Pericardium fibroblast (primary cell): ENCODE results near the gene CARS1. TPM values are rescaled to one million over a fixed set of nuclear protein-coding genes. Genes with fewer than 3 reads are reported as not detected.

ENCODE experiments used
- total RNA-seq: library from RNA; depleted of rRNA; stranded (reverse); fragments of >200 nt; gene quantifications from 2 replicates; pipeline ENCODE4 v1.2.3, GENCODE V29; 2015

CARS1 gene
- total RNA-seq: 67.8 and 71.9 TPM in 2 replicates

DNA sequence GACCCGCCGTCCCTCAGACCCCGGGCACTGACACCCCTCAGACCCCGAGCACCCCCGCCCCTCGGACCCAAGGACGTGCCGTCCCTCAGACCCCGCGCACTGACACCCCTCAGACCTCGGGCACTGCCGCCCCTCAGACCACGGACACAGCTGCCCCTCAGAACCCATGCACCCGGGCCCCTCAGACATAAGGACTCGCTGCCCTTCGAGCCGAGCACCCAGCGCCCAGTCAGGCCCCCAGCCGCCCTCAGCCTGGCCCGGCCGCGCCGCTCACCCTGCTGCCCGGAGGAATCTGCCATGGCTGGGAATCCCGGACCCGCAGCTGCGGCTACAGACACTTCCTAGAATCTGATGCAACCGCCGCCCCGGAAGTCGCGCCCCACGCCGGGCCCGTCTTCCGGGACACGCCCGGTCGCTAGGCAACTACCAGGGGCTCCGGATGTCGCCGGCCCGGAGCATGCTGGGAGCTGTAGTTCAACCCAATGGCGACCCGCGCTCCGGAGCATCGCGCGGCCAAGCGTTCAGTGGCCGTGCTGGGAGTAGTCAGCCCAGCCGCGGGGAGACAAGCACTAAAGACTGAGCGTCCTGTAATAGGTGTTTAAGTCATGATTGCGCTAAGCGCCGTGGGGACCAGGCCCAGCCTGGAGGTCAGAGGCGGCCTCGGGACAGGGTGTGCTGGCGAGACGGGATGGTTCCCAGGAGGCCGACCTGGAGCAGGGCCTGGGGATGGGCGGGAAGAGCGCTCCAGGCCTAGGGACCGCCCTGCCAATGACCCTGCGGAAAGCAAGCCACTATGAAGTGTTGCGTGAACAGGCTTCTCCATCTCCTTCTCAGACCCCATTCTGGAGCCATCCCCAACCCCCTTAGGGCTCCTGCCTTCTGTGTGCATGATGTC, at the start of gene CARS1:
Gene CARS1 (minus strand): TSS at position 355 of the 895 bp plus-strand sequence. CDS start 56 bp downstream, at position 299.

DNA sequence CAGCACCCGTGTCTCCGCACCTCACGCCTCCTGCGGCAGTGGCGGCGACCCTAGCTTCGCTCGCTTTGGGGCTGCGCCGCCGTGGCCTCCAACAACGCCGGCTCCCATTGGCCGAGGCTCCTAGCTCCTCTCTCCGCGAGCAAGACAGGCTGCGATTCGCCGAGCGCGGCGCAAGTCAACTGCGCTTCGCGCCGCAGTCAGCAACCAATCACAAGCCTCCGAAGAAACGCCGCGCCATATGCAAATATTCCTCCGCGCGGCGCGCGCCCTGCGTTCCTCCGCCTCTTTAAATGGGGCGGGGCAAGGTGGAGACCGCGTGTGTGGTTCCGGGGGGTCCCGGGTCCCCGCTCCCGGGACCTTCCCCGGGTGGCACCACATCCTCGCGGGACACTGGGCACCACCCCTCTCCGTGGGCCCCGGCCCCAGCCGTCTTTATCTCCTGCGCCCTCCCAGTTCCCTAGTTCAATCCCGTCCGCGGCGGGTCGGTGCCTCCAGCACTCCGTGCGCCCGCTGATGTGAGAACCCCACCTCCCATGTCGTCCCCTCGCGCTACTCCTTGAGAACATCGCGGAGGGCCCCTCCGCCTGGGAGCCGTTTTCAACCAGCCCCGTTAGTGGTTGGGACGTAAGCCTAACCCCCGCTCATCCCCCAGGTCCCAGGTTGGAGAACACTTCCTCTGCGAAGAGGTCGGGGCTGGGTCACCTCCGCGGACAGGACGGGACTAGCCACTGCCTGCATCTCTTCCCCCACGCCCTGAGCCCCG, 64.8 kb downstream of the CARS1 start, which contains the start of gene NAP1L4:
Gene NAP1L4 (minus strand): TSS at position 96 of the 763 bp plus-strand sequence. CDS start 13,109 bp downstream, outside the sequence.

Other genes starting within 250 kb of the CARS1 start
- gene CDKN1C, start 171.6 kb downstream of the CARS1 start, total RNA-seq: 123 and 309 TPM in 2 replicates
- gene PHLDA2, start 128.0 kb downstream of the CARS1 start, total RNA-seq: 12.9 and 19.1 TPM in 2 replicates
- gene NAP1L4, start 65.1 kb downstream of the CARS1 start, total RNA-seq: 40.3 and 48.2 TPM in 2 replicates
- 24.2 and 38.0 TPM in 2 replicates for gene OSBPL5, start 107.9 kb upstream of the CARS1 start, total RNA-seq
- not detected in 2 replicates for gene MRGPRG, start 161.4 kb upstream of the CARS1 start, total RNA-seq
- not detected in 2 replicates for gene MRGPRE, start 175.0 kb upstream of the CARS1 start, total RNA-seq